ENCODE measurements around the gene COG5. TPM values are rescaled to one million over a fixed set of nuclear protein-coding genes. Genes with fewer than 3 reads are reported as not detected.

COG5 gene
- total RNA-seq, 2 experiments from 2014 or later, result 37.6 to 40.3 TPM

DNA sequence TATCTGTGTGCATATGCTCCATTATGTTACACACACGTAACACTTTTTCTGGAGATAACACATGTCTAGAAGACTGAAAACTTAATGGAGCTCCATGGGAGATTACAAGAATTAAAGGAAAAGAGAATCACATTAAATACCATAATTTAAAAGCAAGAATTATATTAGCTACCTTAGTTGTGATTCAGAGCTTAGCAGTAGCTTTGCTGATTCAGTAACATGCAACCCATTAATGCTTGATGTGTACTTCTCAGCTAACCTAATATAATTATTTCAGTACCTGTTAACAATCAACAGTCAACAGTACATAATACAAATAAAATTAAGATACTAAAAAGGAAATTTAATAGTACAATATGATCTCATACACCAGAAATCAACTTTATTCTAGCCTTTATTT is 167.6 kb downstream of the COG5 start:
- no peak overlapping the region for H3K4me3 Mint-ChIP-seq
- ChIA-PET POLR2A (no interaction called here), CTCF (interaction anchor here (1.0 to 1.1 kb wide), 2 partner anchors 12 to 265 kb away, joined by 3 to 4 read pairs; no protein-coding TSS in a partner anchor)
- intact Hi-C loops (cut with micrococcal nuclease), result no loop called here
- TF ChIP-seq, protein P1, sequence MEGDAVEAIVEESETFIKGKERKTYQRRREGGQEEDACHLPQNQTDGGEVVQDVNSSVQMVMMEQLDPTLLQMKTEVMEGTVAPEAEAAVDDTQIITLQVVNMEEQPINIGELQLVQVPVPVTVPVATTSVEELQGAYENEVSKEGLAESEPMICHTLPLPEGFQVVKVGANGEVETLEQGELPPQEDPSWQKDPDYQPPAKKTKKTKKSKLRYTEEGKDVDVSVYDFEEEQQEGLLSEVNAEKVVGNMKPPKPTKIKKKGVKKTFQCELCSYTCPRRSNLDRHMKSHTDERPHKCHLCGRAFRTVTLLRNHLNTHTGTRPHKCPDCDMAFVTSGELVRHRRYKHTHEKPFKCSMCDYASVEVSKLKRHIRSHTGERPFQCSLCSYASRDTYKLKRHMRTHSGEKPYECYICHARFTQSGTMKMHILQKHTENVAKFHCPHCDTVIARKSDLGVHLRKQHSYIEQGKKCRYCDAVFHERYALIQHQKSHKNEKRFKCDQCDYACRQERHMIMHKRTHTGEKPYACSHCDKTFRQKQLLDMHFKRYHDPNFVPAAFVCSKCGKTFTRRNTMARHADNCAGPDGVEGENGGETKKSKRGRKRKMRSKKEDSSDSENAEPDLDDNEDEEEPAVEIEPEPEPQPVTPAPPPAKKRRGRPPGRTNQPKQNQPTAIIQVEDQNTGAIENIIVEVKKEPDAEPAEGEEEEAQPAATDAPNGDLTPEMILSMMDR (IDR thresholded peaks at IDR 0.05), result no peak
- no peak for DNase-seq
- H3K4me1 Mint-ChIP-seq (ENCODE audit: low read depth), result no peaks in the 10 kb centered on the region
- no peak for ATAC-seq
- peaks cover 8% of the 10 kb centered on the region for H3K36me3 Mint-ChIP-seq (ENCODE audit: low read depth)
- H3K27ac Mint-ChIP-seq, result no peak overlapping the region
- H3K9me3 Mint-ChIP-seq, result peaks cover 2% of the 10 kb centered on the region
- no peaks in the 10 kb centered on the region for H3K27me3 Mint-ChIP-seq

DNA sequence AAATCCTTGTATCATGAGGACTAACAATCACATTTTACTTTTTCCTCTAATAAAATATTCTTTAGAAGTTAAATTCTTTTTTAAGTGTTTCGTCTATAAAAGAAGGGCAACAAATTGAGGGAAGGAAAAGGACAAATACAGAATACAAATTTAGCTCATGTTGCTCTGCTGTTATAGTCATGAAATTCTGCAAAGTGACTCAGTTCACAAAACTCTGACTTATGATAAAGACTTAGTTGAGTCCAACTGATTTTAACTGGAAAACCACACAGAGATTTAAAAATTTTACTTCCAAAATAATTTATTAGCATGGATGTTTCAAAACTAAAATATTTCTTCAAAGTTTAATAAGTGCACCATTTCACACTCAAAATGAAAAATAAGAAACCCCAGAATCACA is 168.9 kb downstream of the COG5 start:
- Mint-ChIP-seq H3K9me3 (peaks cover 2% of the 10 kb centered on the region), H3K4me1 (ENCODE audit: low read depth) (no peaks in the 10 kb centered on the region)
- POLR2A ChIA-PET, result no interaction called here

DNA sequence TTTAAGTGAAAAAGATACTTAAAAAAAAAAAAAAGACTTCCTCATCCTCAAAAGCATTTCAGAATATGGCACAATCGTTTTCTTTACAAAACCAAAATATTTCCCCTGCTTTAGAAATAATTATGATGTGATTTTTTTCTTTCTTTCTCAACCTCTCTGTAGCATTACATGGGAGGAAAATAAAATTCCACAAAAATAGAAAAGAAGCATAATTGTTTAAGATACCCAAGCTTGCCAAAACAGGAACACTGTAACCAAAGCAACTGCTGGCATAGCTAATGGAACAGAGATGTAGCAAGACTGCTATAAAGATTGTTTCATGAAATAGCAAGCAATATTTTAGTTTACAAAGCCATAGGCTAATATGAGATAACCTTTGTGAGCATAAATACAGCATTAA is 169.4 kb downstream of the COG5 start:
- no peak overlapping the region for H3K27ac Mint-ChIP-seq
- TF ChIP-seq, protein P1 (IDR thresholded peaks at IDR 0.05), result no peak
- no peaks in the 10 kb centered on the region for H3K4me1 Mint-ChIP-seq (ENCODE audit: low read depth)
- ATAC-seq (no peak), DNase-seq (no peak)
- peaks cover 5% of the 10 kb centered on the region for H3K36me3 Mint-ChIP-seq (ENCODE audit: low read depth)
- intact Hi-C loops (cut with micrococcal nuclease), result no loop called here
- ChIA-PET POLR2A (no interaction called here), CTCF (no interaction called here)
- H3K27me3 Mint-ChIP-seq, result no peaks in the 10 kb centered on the region
- no peak overlapping the region for H3K4me3 Mint-ChIP-seq
- H3K9me3 Mint-ChIP-seq, result no peaks in the 10 kb centered on the region

More for the DNA sequence above, 168.9 kb downstream of the COG5 start:
- Mint-ChIP-seq H3K27ac (no peak overlapping the region), H3K36me3 (ENCODE audit: low read depth) (peaks cover 8% of the 10 kb centered on the region), H3K4me3 (no peak overlapping the region), H3K27me3 (no peaks in the 10 kb centered on the region)
- ATAC-seq, result no peak
- DNase-seq, result no peak
- intact Hi-C loops (cut with micrococcal nuclease), result no loop called here
- CTCF ChIA-PET, result no interaction called here
- TF ChIP-seq, protein P1 (IDR thresholded peaks at IDR 0.05), result no peak

DNA sequence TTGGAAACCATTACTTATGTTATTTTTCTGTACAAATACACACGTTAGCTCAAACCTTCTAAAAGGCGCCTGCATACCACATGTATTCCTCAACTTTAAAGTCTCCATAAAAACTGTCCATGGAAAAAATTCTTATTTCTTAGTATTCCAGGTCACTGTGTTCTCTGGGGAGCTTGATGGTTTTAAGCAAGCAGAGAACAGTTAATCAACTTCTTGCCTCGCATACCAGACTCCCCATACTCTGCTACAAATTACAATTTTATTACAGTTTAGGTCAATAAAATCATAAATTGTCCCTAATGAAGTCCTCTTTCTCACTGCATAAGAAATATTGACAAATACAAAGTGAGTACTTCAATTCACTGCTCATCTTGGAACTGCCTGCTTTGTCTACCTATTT is 170.9 kb downstream of the COG5 start:
- Mint-ChIP-seq H3K4me1 (ENCODE audit: low read depth) (no peaks in the 10 kb centered on the region), H3K27ac (no peak overlapping the region), H3K36me3 (ENCODE audit: low read depth) (peaks cover 1% of the 10 kb centered on the region), H3K4me3 (no peak overlapping the region), H3K27me3 (no peaks in the 10 kb centered on the region), H3K9me3 (no peaks in the 10 kb centered on the region)
- ATAC-seq, result no peak
- DNase-seq, result no peak
- ChIA-PET POLR2A (no interaction called here), CTCF (no interaction called here)
- TF ChIP-seq, protein P1 (IDR thresholded peaks at IDR 0.05), result no peak
- intact Hi-C loops (cut with micrococcal nuclease), result no loop called here

DNA sequence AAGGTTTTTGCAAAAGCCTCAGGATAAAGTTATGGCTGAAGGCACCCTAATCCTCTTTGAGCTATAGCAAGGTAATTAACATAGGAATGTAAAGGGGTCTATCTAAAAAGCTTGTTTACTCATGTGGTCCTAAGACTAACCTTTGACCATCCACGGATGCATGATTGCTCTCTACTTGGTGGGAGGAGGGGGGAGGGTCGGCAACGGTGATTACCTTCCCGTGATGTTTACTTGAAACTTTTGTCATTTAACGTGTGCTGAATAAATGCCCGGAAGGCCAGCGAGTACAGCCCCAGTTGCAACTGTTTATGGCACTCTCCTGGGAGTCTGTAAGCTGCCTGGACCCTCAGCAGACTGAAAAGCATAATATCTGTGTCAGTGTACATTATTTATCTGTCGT is 172.8 kb downstream of the COG5 start:
- intact Hi-C loops (cut with micrococcal nuclease), result no loop called here
- ATAC-seq, result no peak
- H3K4me1 Mint-ChIP-seq (ENCODE audit: low read depth), result no peaks in the 10 kb centered on the region
- CTCF ChIA-PET, result no interaction called here
- no peak overlapping the region for H3K27ac Mint-ChIP-seq
- H3K9me3 Mint-ChIP-seq, result no peaks in the 10 kb centered on the region
- H3K27me3 Mint-ChIP-seq, result no peaks in the 10 kb centered on the region
- TF ChIP-seq, protein P1 (IDR thresholded peaks at IDR 0.05), result no peak
- no peak for DNase-seq
- peaks cover 1% of the 10 kb centered on the region for H3K36me3 Mint-ChIP-seq (ENCODE audit: low read depth)
- POLR2A ChIA-PET, result no interaction called here
- no peak overlapping the region for H3K4me3 Mint-ChIP-seq
